BE2C (cell line): ENCODE measurements around the gene PATL1. TPM values are rescaled to one million over a fixed set of nuclear protein-coding genes. Genes with fewer than 3 reads are reported as not detected.
A peak's percentile ranks its signal among the peaks of the same experiment; 100 is the strongest.

ENCODE experiments used
- DNase-seq: peaks from one replicate; pipeline ENCODE4 v3.0.0-alpha.2; 2020
- H3K27me3 ChIP-seq: fragments of 250-450 bp; sonication (Bioruptor Pico); 2 replicates; pipeline ENCODE4 v1.5.1; 2020; ENCODE audit warnings: mild to moderate bottlenecking
- H3K36me3 ChIP-seq: fragments of 250-450 bp; sonication (Bioruptor Pico); 2 replicates; pipeline ENCODE4 v1.5.1; 2020; ENCODE audit warnings: mild to moderate bottlenecking
- H3K4me1 ChIP-seq: fragments of 250-450 bp; sonication (Bioruptor Pico); 2 replicates; pipeline ENCODE4 v1.5.1; 2020
- H3K4me3 ChIP-seq: 2 replicates; pipeline ENCODE4 v1.5.1; 2011; ENCODE audit warnings: low read depth, low read length
- H3K9me3 ChIP-seq: fragments of 250-450 bp; sonication (Bioruptor Pico); 2 replicates; pipeline ENCODE4 v1.5.1; 2020
- polyA plus RNA-seq: library from polyadenylated mRNA; unstranded; fragments of >200 nt; gene quantifications from one replicate; pipeline ENCODE4 v1.2.1, GENCODE V29; 2012; ENCODE audit warnings: low read depth, missing spikeins; ENCODE audit not compliant: insufficient read length, insufficient read depth
- TF ChIP-seq, protein P1 (sequence below): IDR thresholded peaks from 2 replicates; pipeline ENCODE4 v1.5.1; 2012; ENCODE audit warnings: mild to moderate bottlenecking, low read depth, low read length

Gene PATL1, protein sequence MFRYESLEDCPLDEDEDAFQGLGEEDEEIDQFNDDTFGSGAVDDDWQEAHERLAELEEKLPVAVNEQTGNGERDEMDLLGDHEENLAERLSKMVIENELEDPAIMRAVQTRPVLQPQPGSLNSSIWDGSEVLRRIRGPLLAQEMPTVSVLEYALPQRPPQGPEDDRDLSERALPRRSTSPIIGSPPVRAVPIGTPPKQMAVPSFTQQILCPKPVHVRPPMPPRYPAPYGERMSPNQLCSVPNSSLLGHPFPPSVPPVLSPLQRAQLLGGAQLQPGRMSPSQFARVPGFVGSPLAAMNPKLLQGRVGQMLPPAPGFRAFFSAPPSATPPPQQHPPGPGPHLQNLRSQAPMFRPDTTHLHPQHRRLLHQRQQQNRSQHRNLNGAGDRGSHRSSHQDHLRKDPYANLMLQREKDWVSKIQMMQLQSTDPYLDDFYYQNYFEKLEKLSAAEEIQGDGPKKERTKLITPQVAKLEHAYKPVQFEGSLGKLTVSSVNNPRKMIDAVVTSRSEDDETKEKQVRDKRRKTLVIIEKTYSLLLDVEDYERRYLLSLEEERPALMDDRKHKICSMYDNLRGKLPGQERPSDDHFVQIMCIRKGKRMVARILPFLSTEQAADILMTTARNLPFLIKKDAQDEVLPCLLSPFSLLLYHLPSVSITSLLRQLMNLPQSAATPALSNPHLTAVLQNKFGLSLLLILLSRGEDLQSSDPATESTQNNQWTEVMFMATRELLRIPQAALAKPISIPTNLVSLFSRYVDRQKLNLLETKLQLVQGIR
- 16.6 TPM for polyA plus RNA-seq

- Histone ChIP-seq H3K36me3 (no peaks in the 10 kb centered on the region), H3K9me3 (no peaks in the 10 kb centered on the region), H3K4me1 (no peaks in the 10 kb centered on the region), H3K4me3 (peak within 1 kb of the TSS; percentile 70), H3K27me3 (no peaks in the 10 kb centered on the region)
- TF ChIP-seq, protein P1, sequence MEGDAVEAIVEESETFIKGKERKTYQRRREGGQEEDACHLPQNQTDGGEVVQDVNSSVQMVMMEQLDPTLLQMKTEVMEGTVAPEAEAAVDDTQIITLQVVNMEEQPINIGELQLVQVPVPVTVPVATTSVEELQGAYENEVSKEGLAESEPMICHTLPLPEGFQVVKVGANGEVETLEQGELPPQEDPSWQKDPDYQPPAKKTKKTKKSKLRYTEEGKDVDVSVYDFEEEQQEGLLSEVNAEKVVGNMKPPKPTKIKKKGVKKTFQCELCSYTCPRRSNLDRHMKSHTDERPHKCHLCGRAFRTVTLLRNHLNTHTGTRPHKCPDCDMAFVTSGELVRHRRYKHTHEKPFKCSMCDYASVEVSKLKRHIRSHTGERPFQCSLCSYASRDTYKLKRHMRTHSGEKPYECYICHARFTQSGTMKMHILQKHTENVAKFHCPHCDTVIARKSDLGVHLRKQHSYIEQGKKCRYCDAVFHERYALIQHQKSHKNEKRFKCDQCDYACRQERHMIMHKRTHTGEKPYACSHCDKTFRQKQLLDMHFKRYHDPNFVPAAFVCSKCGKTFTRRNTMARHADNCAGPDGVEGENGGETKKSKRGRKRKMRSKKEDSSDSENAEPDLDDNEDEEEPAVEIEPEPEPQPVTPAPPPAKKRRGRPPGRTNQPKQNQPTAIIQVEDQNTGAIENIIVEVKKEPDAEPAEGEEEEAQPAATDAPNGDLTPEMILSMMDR, result no peak
- peak; percentile 94 for DNase-seq
Observed at GRCh38 chr11:59668950-59669610, at the start of gene PATL1. Gene PATL1 (minus strand): TSS chr11:59669037. CDS start chr11:59668895, 142 bp downstream.

DNA sequence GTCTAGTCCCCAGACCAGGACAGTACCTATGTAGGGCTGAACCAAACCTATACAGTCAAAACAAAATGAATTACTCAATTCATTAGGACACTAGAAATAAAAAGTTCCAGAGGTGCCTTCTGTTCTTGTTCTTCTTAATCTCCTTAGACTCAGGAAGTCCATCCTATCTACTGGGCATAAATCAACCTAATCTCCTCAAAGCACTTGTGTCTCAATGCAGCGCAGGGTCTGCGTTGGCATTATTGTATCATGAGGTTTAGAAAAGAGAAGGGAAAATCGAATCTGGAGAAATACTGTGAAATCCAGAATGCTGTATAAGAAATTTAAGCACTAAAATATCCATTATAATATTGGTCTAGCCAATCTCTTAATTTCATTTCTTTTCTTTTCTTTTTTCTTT is 47.2 kb upstream of the PATL1 start:
- no peaks in the 10 kb centered on the region for H3K36me3 ChIP-seq
- TF ChIP-seq, protein P1, result no peak
- no peaks in the 10 kb centered on the region for H3K27me3 ChIP-seq

DNA sequence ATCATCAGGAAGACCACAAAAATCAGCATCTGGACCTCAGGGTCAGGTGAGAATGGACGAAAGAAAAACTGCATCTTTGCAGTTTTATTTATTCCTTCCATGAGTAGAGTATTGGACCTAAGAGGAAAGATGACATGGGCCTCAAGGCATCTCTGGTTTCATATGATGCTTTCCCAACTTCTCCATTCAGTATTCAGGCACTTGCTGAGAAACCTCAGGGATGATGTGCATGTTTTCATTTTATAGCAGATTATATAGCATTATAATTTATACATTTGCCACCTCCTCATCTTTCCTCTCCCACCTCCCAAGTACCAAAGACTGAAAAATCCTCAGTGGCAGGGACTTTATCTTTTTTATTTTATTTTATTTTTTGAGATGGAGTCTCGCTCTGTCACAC is 44.9 kb upstream of the PATL1 start, which contains the start of gene OR10V1:
OR10V1 (minus strand) TSS at position 101 of the 400 bp plus-strand sequence; CDS start at position 101, 0 bp downstream.
- TF ChIP-seq, protein P1, result no peak
- Histone ChIP-seq H3K9me3 (no peaks in the 10 kb centered on the region), H3K27me3 (no peaks in the 10 kb centered on the region), H3K4me3 (no peak within 1 kb of the TSS), H3K4me1 (no peaks in the 10 kb centered on the region), H3K36me3 (no peaks in the 10 kb centered on the region)
- DNase-seq, result no peak

More for the DNA sequence above, 47.2 kb upstream of the PATL1 start:
- no peaks in the 10 kb centered on the region for H3K4me1 ChIP-seq
- H3K9me3 ChIP-seq, result no peaks in the 10 kb centered on the region
- H3K4me3 ChIP-seq, result no peak overlapping the region
- DNase-seq, result no peak

GRCh38 chr11:59710136-59710847 is 41.5 kb upstream of the PATL1 start:
- Histone ChIP-seq H3K4me3 (no peak overlapping the region), H3K4me1 (no peaks in the 10 kb centered on the region), H3K9me3 (no peaks in the 10 kb centered on the region), H3K36me3 (no peaks in the 10 kb centered on the region), H3K27me3 (no peaks in the 10 kb centered on the region)
- DNase-seq, result no peak
- TF ChIP-seq, protein P1, result no peak

GRCh38 chr11:59708537-59708936 is 39.7 kb upstream of the PATL1 start:
- DNase-seq, result no peak
- TF ChIP-seq, protein P1, result no peak
- Histone ChIP-seq H3K9me3 (no peaks in the 10 kb centered on the region), H3K27me3 (no peaks in the 10 kb centered on the region), H3K4me1 (no peaks in the 10 kb centered on the region), H3K4me3 (no peak overlapping the region), H3K36me3 (no peaks in the 10 kb centered on the region)
